GM18507 (cell line): ENCODE results near the gene MECP2.

Experiments
- DNase-seq: peaks from one replicate; pipeline ENCODE4 v3.0.0; 2011; ENCODE audit warnings: low read depth; ENCODE audit not compliant: insufficient read length; ENCODE audit errors: extremely low spot score
- FAIRE-seq: peaks from 2 replicates; lab custom pipeline; 2011; peaks lifted over from hg19 to GRCh38; lab: Jason Lieb, UNC

MECP2 gene

DNA sequence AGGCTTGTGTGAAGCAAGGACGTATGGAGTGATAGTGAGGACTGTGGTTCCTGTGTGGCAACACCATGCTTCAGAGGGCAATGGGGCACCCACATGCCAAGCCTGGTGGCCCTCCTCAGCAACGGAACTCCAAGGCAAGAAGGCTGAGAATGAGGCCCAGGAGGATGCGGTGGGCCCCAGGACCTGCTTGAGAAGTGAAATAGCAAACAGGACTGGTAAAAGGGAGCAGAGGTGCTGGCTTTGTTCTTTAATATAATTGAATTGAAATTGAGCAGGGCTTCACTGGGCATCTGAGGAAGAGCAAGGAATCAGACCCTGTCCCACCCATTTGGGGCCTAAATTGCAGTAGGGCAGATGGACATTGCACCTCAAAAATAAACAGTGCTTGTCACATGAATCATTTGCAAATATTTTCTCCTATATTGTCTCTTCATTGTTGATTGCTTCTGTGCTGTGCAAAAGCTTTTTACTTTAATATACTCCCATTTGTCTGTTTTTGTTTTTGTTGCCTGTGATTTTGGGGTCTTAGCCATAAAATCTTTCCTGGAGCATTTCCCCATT, 122.7 kb downstream of the MECP2 start:
- DNase-seq, result no peak

DNA sequence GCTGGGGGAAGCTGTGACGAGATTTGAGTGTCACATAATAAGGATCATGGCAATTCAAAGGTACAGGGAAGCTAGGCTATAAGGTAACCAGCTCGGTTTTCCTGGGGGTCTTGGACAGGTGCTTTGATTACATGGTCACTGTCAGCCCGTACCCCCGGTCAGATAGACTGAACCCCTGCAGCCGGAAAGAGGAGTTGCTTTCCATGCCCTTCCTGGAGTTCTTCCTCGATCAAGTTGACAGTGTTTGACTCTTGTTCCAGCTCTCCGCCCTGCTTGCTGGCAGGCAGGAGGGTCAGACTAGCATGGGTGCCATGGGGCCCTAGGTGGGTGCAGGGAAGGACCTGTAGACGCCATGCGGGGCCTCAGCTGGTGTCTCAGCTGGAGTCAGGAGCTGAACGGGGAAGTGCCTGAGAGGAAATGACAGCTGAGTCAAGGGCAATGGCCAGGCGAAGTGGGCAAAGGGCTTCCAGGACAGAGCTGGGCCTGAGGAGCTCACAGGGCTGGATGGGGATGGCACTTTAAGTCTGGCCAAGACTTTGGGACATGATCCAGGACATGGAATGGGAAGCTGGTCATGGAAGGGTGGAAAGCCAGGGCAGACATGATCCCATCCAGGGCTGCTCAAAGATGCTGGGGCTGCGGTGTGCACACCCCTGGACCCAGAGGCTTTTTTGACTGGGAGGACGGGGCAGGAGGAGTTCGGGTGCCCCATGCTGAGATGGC, 123.4 kb downstream of the MECP2 start:
- DNase-seq, result no peak
- peak; percentile 48 for FAIRE-seq

More for the DNA sequence above, 122.7 kb downstream of the MECP2 start:
- FAIRE-seq, result peak; percentile 59

DNA sequence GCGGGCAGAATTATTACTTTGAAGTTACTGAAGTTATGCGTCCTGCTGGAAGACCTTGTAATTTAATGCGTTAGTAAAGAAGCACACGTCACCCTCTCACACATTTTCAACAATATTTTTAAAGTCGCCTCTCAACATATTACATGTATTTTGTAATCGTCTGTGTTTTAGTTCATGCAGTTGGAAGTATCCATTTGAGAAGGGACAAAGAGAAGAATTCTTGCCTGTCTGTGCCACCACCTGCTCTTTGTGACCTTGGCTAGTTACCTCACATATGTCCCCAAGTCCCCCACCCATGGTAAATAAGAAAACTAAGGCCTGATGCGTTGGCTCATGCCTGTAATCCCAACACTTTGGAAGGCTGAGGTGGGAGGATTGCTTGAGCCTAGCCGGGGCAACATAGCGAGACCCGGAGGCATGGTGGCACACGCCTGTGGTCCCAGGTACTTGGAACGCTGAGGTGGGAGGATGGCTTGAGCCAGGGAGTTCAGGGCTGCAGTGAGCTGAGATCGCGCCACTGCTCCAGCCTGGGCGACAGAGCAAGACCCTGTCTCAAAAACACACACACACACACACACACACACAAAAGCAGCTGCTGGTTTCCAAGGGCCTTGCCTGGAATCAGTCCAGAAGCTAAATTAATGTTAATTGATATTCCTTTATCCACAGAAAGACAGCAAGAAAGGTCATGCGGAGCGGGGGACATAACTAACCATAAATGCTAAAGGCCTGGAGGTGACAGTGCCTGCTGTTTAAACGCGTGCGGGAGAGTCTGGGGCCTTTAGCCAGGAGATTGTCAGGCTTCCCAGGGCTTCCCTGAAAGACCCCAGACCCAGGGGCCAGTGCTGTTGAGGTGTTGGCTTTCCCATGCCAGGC, 124.2 kb downstream of the MECP2 start:
- no peak for DNase-seq
- no peak for FAIRE-seq

DNA sequence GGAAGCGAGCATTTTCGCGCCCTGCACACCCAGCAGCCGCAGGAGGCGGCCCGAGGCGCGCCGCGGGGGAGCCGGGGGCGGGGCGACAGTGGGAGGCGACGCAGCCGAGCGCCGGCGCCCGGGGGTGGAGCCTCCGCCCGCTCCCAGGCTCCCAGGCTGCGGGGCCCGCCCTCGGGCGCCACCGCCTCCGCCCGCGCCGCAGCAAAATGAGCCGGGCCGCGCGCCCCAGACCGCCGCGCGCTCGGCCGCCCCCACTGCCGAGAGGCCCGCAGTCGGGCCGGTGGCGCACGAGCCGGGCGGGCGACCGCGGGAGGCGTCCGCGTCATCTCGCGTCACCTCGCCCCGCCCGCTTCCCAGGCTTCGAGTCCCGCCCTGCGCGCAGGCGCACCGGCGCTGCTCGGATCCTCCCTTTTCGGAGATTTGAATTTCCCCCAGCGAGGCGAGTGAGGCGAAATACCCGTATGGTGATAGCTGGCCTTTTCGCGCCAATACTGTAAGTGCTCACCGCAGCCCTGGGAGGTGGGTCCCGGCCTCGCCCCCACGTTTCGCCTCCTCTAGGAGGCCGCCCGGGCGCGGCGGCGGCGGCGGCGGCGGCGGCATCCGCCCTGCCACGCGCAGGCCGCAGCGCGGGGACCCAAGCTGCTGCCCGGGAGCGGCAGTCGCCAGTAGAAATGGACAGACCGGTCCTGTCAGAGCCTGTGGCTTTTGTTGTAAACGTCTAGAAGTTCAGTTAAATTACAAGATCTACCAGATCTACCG, 125.0 kb downstream of the MECP2 start, which contains the start of gene TMEM187:
Gene TMEM187, plus strand, starts transcription at position 387 of the 759 bp plus-strand sequence. CDS start 9,309 bp downstream, outside the sequence.
- FAIRE-seq, result no peak
- peak; percentile 69 for DNase-seq
